Epithelial cell of esophagus (primary cell): Measurements from ENCODE around the gene LRIG1.

Source experiments
- DNase-seq: peaks from one replicate; pipeline ENCODE4 v3.0.0; 2010; ENCODE audit warnings: low read depth
- H3K4me3 ChIP-seq: 2 replicates; pipeline ENCODE4 v1.5.1; 2011; ENCODE audit warnings: mild to moderate bottlenecking, low read length, control low read depth
- TF ChIP-seq, protein P1 (sequence below): IDR thresholded peaks from 2 replicates; pipeline ENCODE4 v1.5.1; 2011; ENCODE audit warnings: low read depth, mild to moderate bottlenecking, low read length, control low read depth, inconsistent platforms; ENCODE audit not compliant: insufficient read depth; ENCODE audit errors: missing control alignments

LRIG1 gene

DNA sequence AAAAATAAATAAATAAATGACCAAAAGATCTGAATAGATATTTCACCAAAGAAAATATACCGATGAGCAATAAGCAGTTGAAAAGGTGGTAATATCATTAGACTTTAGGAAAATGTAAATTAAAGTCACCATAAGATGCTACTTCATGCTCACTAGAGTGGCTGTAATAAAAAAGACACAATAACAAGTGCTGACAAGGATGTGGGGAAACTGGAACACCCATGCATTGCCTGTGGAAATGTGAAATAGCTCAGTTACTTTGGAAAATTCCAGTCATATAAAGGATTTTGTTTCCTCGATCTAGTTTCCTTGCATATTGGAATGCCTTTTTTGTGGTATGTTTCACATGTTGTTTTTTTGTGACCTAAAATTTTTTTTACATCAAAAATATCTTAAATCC, 36.0 kb upstream of the LRIG1 start:
- TF ChIP-seq, protein P1, sequence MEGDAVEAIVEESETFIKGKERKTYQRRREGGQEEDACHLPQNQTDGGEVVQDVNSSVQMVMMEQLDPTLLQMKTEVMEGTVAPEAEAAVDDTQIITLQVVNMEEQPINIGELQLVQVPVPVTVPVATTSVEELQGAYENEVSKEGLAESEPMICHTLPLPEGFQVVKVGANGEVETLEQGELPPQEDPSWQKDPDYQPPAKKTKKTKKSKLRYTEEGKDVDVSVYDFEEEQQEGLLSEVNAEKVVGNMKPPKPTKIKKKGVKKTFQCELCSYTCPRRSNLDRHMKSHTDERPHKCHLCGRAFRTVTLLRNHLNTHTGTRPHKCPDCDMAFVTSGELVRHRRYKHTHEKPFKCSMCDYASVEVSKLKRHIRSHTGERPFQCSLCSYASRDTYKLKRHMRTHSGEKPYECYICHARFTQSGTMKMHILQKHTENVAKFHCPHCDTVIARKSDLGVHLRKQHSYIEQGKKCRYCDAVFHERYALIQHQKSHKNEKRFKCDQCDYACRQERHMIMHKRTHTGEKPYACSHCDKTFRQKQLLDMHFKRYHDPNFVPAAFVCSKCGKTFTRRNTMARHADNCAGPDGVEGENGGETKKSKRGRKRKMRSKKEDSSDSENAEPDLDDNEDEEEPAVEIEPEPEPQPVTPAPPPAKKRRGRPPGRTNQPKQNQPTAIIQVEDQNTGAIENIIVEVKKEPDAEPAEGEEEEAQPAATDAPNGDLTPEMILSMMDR = no peak
- H3K4me3 ChIP-seq = no peak overlapping the region
- DNase-seq = no peak

DNA sequence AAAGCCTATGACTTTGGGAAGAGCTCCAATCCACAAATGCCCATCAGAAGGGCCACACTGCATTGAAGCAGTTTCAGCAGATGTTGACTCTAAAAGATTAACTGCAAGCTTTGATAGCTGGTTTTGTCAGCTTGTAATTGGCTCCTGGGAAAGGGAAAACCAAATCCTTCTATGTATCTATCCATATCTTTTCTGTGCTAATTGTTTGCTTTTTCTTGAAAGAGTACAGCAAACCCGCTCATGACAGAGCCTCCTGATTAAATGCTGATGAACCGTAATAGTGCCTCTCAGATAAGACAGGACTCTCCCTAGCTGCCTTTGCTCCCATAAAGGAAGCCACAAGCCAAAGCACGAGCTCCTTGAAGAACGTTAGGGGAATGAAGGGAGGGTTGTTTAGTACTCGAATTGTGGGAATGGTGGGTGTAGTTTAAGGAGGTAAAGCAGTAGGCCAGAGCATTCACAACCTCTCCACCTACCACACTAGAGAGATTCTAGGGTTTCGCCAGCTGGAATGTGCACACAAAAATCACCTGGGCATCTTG, 33.6 kb upstream of the LRIG1 start:
- TF ChIP-seq, protein P1 = no peak
- DNase-seq = no peak
- no peak overlapping the region for H3K4me3 ChIP-seq

DNA sequence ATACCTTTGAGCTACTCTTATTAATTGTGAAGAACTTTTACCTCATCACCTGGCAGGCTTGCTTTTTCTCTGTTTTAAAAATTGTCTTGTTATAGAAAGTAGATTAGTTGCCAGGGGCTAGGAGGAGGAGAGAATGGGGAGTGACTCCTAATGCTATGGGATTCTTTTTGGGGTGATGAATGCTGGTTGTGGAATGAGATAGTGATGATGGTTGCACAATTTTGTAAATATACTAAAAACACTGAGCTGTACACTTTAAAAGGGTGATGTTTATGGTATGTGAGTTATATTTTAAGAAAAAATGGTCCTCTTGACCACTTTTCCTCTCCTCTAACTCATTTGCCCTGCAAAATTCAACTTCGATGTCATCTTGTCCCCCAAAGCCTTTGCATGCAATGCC, 31.8 kb upstream of the LRIG1 start:
- TF ChIP-seq, protein P1 = no peak
- no peak for DNase-seq
- H3K4me3 ChIP-seq = no peak overlapping the region

DNA sequence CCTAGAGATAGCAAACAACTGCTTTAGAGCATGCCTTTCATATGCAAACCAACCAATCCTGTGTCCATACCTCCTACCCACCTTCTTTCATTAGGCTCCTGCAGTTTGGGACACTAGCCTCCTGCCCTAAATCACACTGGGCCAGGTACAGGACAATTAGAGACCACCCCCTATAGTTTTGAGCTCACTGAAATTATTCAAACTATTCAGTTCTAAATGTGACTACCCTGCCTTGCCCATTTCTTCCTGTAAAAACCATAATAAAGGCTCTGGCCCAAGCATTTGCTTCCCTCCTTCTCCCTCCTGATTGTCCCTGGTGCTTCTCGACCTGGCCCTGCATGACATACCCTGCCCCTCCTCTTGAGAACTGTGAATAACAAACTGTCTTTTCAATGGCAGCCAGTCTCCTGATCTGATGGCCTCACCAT, 31.4 kb upstream of the LRIG1 start:
- TF ChIP-seq, protein P1 = no peak
- no peak overlapping the region for H3K4me3 ChIP-seq
- DNase-seq = no peak

DNA sequence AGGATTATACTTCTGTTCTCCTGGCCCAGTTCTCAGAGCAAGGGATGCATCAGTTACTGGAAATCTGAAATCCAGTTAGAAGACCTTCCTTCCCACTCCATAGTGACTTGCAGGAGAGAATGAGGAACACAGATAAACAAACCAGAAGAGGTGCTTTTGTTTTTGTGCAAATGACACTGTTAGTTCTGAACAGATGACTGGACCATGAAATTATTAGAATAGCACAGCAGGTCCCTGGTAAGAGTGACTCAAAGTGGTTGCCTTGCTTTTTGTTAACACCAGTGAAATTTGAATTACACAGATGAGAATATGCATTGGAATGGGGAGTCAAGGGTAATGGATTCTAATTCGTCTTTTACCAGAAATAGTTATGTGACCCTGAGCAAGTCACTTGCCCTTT, 30.4 kb upstream of the LRIG1 start:
- H3K4me3 ChIP-seq = no peak overlapping the region
- DNase-seq = no peak
- TF ChIP-seq, protein P1 = no peak

DNA sequence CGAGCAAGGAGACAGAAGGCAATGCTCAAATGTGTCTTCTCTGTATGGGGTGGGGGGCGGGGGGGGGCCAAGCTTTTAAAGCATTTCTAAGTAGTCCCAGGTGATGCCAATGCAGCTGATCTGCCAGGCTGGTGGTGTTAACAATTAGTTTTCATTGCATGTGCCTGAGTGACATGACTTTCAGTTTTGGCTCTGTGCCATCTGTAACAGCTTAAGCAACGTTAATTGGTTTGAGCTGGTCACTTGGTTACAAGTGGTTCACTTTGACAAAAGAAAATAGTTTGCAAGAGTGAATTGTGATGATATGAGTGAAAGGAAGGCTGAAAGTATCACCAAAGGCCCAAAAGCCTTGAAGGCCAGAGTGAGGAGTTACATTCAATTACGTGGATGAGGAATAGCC, 26.4 kb upstream of the LRIG1 start:
- TF ChIP-seq, protein P1 = no peak
- peak; percentile 17 for DNase-seq
- H3K4me3 ChIP-seq = no peak overlapping the region

DNA sequence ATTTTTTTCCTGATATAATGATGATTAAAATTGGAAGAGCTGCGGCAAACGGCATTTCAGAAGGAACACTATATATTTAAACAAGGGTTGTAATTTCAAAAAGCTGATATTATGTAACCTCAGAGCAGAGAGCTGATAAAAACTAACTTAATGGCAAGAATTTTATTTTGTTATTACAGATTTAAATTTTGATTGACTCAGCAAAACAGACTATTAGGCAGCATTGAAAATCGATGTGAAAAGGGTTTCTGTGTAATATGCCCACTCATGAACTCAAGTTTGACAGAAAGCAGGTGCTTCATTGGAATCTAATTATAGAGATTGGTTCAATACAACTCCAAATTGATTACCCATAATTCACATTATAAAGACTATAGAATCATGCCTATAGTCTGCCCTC, 24.9 kb upstream of the LRIG1 start:
- no peak overlapping the region for H3K4me3 ChIP-seq
- TF ChIP-seq, protein P1 = no peak

More for the DNA sequence above, 24.9 kb upstream of the LRIG1 start:
- no peak for DNase-seq
